HEK293 (cell line): ENCODE measurements around the gene EPDR1.

Experiments
- CTCF ChIA-PET: fragments of 350-600 bp; formaldehyde crosslinking; extraction: SDS; loops from one replicate; lab custom pipeline; 2021; ENCODE audit warnings: antibody characterized with exemption; lab: Yijun Ruan, JAX
- POLR2A ChIA-PET: fragments of 300-600 bp; formaldehyde crosslinking; extraction: SDS; loops from one replicate; lab custom pipeline; 2020; ENCODE audit warnings: antibody characterized with exemption, inconsistent platforms; lab: Yijun Ruan, JAX
- H3K27ac ChIP-seq: fragments of 200-500 bp; sonication (Bioruptor generic); 2 replicates; pipeline ENCODE4 v1.5.1; 2014; ENCODE audit warnings: low read depth, low read length, control low read depth, inconsistent platforms; ENCODE audit errors: extremely low read depth
- H3K36me3 ChIP-seq, 2 experiments: fragments of 200-500 bp in 1 of 2; sonication (Bioruptor generic) in 1 of 2; 1 replicate in 1 of 2; 2 replicates in 1 of 2; pipeline ENCODE4 v1.5.1; 2014 to 2017; ENCODE audit warnings: inconsistent platforms in 2 of 2, low read length in 2 of 2; ENCODE audit not compliant: control insufficient read depth in 2 of 2, insufficient read depth in 1 of 2
- H3K4me1 ChIP-seq: fragments of 200-500 bp; sonication (Bioruptor generic); 2 replicates; pipeline ENCODE4 v1.5.1; 2014; ENCODE audit warnings: mild to moderate bottlenecking, low read length, inconsistent platforms; ENCODE audit not compliant: control insufficient read depth, insufficient read depth
- H3K4me3 ChIP-seq: 2 replicates; pipeline ENCODE4 v1.5.1; 2011; ENCODE audit warnings: low read depth, mild to moderate bottlenecking, control low read depth, low read length, moderate library complexity
- H3K9me3 ChIP-seq: fragments of 200-500 bp; sonication (Bioruptor generic); 2 replicates; pipeline ENCODE4 v1.5.1; 2014; ENCODE audit warnings: low read depth, low read length, inconsistent platforms; ENCODE audit not compliant: control insufficient read depth, insufficient read depth
- HOXD13 ChIP-seq: sonication (generic); formaldehyde crosslinking; IDR thresholded peaks from 2 replicates; pipeline ENCODE4 v1.8.0; 2022; ENCODE audit warnings: missing genetic modification reagents, borderline replicate concordance
- KLF1 ChIP-seq: fragments of 450-650 bp; formaldehyde crosslinking; IDR thresholded peaks from 2 replicates; pipeline ENCODE4 v1.5.1; 2016; ENCODE audit warnings: missing biosample characterization, missing genetic modification characterization
- SCRT1 ChIP-seq: fragments of 450-650 bp; formaldehyde crosslinking; IDR thresholded peaks from 2 replicates; pipeline ENCODE4 v1.5.1; 2016; ENCODE audit warnings: missing biosample characterization, missing genetic modification characterization, borderline replicate concordance
- YY2 ChIP-seq: fragments of 450-650 bp; formaldehyde crosslinking; IDR thresholded peaks from 2 replicates; pipeline ENCODE4 v1.5.1; 2016; ENCODE audit warnings: missing biosample characterization, missing genetic modification characterization
- ZBTB21 ChIP-seq: fragments of 450-650 bp; formaldehyde crosslinking; IDR thresholded peaks from 2 replicates; pipeline ENCODE4 v1.5.1; 2017; ENCODE audit warnings: missing biosample characterization, missing genetic modification characterization
- ZFP69B ChIP-seq: fragments of 450-650 bp; formaldehyde crosslinking; IDR thresholded peaks from 2 replicates; pipeline ENCODE4 v1.5.1; 2016; ENCODE audit warnings: missing biosample characterization, missing genetic modification characterization
- ZNF223 ChIP-seq: fragments of 450-650 bp; formaldehyde crosslinking; IDR thresholded peaks from 2 replicates; pipeline ENCODE4 v1.5.1; 2016; ENCODE audit warnings: missing biosample characterization, missing genetic modification characterization
- ZNF23 ChIP-seq: fragments of 450-650 bp; formaldehyde crosslinking; IDR thresholded peaks from 2 replicates; pipeline ENCODE4 v1.5.1; 2016; ENCODE audit warnings: missing biosample characterization, missing genetic modification characterization, borderline replicate concordance
- ZNF266 ChIP-seq: fragments of 450-650 bp; formaldehyde crosslinking; IDR thresholded peaks from 2 replicates; pipeline ENCODE4 v1.5.1; 2016; ENCODE audit warnings: missing biosample characterization, missing genetic modification characterization, low read depth
- ZNF335 ChIP-seq: fragments of 450-650 bp; formaldehyde crosslinking; conservative IDR thresholded peaks from 2 replicates; pipeline ENCODE4 v1.5.1; 2016; ENCODE audit warnings: missing biosample characterization, missing genetic modification characterization
- ZNF404 ChIP-seq: fragments of 450-650 bp; formaldehyde crosslinking; IDR thresholded peaks from 2 replicates; pipeline ENCODE4 v1.5.1; 2017; ENCODE audit warnings: missing biosample characterization, missing genetic modification characterization
- ZNF416 ChIP-seq: fragments of 450-650 bp; formaldehyde crosslinking; IDR thresholded peaks from 2 replicates; pipeline ENCODE4 v1.5.1; 2016; ENCODE audit warnings: missing biosample characterization, missing genetic modification characterization
- ZNF473 ChIP-seq: fragments of 450-650 bp; formaldehyde crosslinking; IDR thresholded peaks from 2 replicates; pipeline ENCODE4 v1.5.1; 2017; ENCODE audit warnings: missing biosample characterization, missing genetic modification characterization
- ZNF510 ChIP-seq: fragments of 450-650 bp; formaldehyde crosslinking; IDR thresholded peaks from 2 replicates; pipeline ENCODE4 v1.5.1; 2018; ENCODE audit warnings: mild to moderate bottlenecking, missing genetic modification characterization, missing biosample characterization; ENCODE audit not compliant: insufficient replicate concordance
- ZNF514 ChIP-seq: fragments of 450-650 bp; formaldehyde crosslinking; IDR thresholded peaks from 2 replicates; pipeline ENCODE4 v1.5.1; 2016; ENCODE audit warnings: missing biosample characterization, missing genetic modification characterization
- ZNF521 ChIP-seq: fragments of 450-650 bp; formaldehyde crosslinking; IDR thresholded peaks from 2 replicates; pipeline ENCODE4 v1.5.1; 2017; ENCODE audit warnings: missing biosample characterization, mild to moderate bottlenecking, missing genetic modification characterization
- ZNF544 ChIP-seq: fragments of 450-650 bp; formaldehyde crosslinking; IDR thresholded peaks from 2 replicates; pipeline ENCODE4 v1.5.0; 2017; ENCODE audit warnings: missing biosample characterization, missing genetic modification characterization
- ZNF660 ChIP-seq: fragments of 450-650 bp; IDR thresholded peaks from 2 replicates; pipeline ENCODE4 v1.5.1; 2018; ENCODE audit warnings: missing biosample characterization, mild to moderate bottlenecking, missing genetic modification characterization
- ZNF785 ChIP-seq: fragments of 450-650 bp; formaldehyde crosslinking; IDR thresholded peaks from 2 replicates; pipeline ENCODE4 v1.5.1; 2016; ENCODE audit warnings: missing biosample characterization, missing genetic modification characterization
- ZNF830 ChIP-seq: fragments of 450-650 bp; IDR thresholded peaks from 2 replicates; pipeline ENCODE4 v1.5.0; 2018; ENCODE audit warnings: missing biosample characterization, missing genetic modification characterization, low read depth, mild to moderate bottlenecking, moderate library complexity
- TF ChIP-seq, protein P1 (sequence below): fragments of 450-650 bp; formaldehyde crosslinking; IDR thresholded peaks from 2 replicates; pipeline ENCODE4 v1.5.1; 2016; ENCODE audit warnings: missing biosample characterization, missing genetic modification characterization, low read depth
- TF ChIP-seq, protein P2 (sequence below): fragments of 450-650 bp; formaldehyde crosslinking; IDR thresholded peaks from 2 replicates; pipeline ENCODE4 v1.5.1; 2017; ENCODE audit warnings: missing biosample characterization, missing genetic modification characterization
- TF ChIP-seq, protein P3 (sequence below): fragments of 450-650 bp; formaldehyde crosslinking; conservative IDR thresholded peaks from 2 replicates; pipeline ENCODE4 v1.5.1; 2016; ENCODE audit warnings: low read depth, missing biosample characterization, missing genetic modification characterization
- TF ChIP-seq, protein P4 (sequence below): fragments of 450-650 bp; formaldehyde crosslinking; IDR thresholded peaks from 2 replicates; pipeline ENCODE4 v1.5.1; 2016; ENCODE audit warnings: missing biosample characterization, missing genetic modification characterization
- TF ChIP-seq, protein P5 (sequence below): fragments of 450-650 bp; formaldehyde crosslinking; optimal IDR thresholded peaks from 2 replicates; pipeline ENCODE3; 2016; ENCODE audit warnings: missing biosample characterization, mild to moderate bottlenecking, missing genetic modification characterization

The EPDR1 gene

DNA sequence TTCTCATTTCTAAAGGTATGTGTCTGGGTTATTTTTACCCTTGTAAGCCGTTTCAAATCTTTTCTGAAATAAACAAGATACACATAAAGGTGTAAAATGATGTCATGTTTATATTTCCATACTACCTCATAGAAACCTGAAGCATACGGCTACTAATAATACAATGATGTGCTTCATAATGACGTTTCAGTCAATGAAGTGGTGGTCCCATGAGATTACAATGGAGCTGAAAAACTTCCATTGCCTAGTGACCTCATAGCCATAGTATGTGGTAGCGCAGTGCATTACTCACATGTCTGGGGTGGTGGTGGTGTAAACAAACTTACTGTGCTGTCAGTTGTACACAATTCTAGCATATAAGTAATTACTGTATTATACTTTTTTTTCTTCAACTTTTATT, 24.9 kb downstream of the EPDR1 start (continued):
- TF ChIP-seq ZNF223 (tag by site-specific recombination), result no peak
- no peak for TF ChIP-seq ZNF404 (tag by site-specific recombination)
- no peak for TF ChIP-seq ZNF514
- peak; percentile 55; the same call in 1 of the 2 replicates for TF ChIP-seq ZBTB21 (tag by site-specific recombination)
- TF ChIP-seq ZNF521, result no peak
- peak; percentile 51; the same call in 1 of the 2 replicates for TF ChIP-seq ZNF266
- TF ChIP-seq ZNF416 (tag by site-specific recombination), result no peak
- TF ChIP-seq KLF1 (tag by site-specific recombination), result no peak
- TF ChIP-seq, protein P1, sequence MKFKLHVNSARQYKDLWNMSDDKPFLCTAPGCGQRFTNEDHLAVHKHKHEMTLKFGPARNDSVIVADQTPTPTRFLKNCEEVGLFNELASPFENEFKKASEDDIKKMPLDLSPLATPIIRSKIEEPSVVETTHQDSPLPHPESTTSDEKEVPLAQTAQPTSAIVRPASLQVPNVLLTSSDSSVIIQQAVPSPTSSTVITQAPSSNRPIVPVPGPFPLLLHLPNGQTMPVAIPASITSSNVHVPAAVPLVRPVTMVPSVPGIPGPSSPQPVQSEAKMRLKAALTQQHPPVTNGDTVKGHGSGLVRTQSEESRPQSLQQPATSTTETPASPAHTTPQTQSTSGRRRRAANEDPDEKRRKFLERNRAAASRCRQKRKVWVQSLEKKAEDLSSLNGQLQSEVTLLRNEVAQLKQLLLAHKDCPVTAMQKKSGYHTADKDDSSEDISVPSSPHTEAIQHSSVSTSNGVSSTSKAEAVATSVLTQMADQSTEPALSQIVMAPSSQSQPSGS (tag by site-specific recombination), result peak; percentile 71
- TF ChIP-seq ZFP69B (tag by site-specific recombination), result no peak

DNA sequence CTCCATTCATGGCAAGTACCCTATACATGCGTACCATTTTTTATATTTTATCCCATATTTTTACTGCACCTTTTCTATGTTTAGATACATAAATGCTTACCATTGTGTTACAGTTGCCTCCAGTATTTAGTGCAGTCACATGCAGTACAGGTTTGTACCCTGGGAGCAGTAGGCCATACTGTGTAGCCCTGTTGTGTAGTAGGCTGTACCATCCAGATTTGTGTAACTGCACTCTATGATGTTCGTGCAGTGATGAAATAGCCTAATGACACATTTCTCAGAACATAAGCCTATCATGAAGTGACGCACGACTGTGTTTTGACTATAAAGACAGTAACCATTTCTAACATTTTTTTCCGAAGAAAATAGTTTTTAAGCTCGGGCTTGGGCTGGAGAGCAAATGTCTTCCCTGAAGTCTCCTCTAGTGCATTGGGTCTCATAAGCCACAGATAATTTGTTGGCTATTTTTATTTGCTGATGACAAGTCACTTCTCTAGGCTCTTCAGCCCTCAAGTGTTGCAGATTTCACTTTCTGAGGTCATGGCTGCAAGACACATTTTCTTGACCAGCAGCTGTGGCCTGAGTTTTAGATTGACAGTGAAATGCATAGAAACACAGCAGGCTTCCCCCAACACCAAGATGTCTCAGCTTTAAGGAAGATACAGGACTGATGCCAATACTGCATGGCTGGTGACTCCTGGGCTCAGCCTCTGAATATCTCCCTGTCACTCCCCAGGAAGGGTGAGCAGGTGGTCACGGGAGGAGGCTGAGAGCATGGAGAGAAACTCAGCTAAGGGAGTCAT, 26.9 kb downstream of the EPDR1 start:
- Histone ChIP-seq H3K27ac (no peak overlapping the region), H3K9me3 (no peaks in the 10 kb centered on the region), H3K36me3 (no peaks in the 10 kb centered on the region), H3K4me1 (no peaks in the 10 kb centered on the region; the same call in 1 of the 2 replicates), H3K4me3 (no peak overlapping the region)
- ChIA-PET CTCF (no interaction called here), POLR2A (interaction anchor here (0.7 kb wide), 1 partner anchor 8 kb away, joined by 4 read pairs; no protein-coding TSS in a partner anchor)
- no peak for TF ChIP-seq ZNF785 (tag by site-specific recombination)
- no peak for TF ChIP-seq ZFP69B (tag by site-specific recombination)
- no peak for TF ChIP-seq ZNF544 (tag by site-specific recombination)
- TF ChIP-seq ZNF23, result no peak
- TF ChIP-seq HOXD13 (CRISPR knock-in tag), result no peak
- TF ChIP-seq, protein P2, sequence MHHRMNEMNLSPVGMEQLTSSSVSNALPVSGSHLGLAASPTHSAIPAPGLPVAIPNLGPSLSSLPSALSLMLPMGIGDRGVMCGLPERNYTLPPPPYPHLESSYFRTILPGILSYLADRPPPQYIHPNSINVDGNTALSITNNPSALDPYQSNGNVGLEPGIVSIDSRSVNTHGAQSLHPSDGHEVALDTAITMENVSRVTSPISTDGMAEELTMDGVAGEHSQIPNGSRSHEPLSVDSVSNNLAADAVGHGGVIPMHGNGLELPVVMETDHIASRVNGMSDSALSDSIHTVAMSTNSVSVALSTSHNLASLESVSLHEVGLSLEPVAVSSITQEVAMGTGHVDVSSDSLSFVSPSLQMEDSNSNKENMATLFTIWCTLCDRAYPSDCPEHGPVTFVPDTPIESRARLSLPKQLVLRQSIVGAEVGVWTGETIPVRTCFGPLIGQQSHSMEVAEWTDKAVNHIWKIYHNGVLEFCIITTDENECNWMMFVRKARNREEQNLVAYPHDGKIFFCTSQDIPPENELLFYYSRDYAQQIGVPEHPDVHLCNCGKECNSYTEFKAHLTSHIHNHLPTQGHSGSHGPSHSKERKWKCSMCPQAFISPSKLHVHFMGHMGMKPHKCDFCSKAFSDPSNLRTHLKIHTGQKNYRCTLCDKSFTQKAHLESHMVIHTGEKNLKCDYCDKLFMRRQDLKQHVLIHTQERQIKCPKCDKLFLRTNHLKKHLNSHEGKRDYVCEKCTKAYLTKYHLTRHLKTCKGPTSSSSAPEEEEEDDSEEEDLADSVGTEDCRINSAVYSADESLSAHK, result no peak
- TF ChIP-seq YY2 (tag by site-specific recombination), result no peak
- TF ChIP-seq ZNF473 (tag by site-specific recombination), result no peak
- no peak for TF ChIP-seq ZNF660
- TF ChIP-seq ZNF335 (tag by site-specific recombination), result no peak
- no peak for TF ChIP-seq SCRT1 (tag by site-specific recombination)
- no peak for TF ChIP-seq ZNF404 (tag by site-specific recombination)
- TF ChIP-seq, protein P3, sequence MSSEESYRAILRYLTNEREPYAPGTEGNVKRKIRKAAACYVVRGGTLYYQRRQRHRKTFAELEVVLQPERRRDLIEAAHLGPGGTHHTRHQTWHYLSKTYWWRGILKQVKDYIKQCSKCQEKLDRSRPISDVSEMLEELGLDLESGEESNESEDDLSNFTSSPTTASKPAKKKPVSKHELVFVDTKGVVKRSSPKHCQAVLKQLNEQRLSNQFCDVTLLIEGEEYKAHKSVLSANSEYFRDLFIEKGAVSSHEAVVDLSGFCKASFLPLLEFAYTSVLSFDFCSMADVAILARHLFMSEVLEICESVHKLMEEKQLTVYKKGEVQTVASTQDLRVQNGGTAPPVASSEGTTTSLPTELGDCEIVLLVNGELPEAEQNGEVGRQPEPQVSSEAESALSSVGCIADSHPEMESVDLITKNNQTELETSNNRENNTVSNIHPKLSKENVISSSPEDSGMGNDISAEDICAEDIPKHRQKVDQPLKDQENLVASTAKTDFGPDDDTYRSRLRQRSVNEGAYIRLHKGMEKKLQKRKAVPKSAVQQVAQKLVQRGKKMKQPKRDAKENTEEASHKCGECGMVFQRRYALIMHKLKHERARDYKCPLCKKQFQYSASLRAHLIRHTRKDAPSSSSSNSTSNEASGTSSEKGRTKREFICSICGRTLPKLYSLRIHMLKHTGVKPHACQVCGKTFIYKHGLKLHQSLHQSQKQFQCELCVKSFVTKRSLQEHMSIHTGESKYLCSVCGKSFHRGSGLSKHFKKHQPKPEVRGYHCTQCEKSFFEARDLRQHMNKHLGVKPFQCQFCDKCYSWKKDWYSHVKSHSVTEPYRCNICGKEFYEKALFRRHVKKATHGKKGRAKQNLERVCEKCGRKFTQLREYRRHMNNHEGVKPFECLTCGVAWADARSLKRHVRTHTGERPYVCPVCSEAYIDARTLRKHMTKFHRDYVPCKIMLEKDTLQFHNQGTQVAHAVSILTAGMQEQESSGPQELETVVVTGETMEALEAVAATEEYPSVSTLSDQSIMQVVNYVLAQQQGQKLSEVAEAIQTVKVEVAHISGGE (tag by site-specific recombination), result no peak
- no peak for TF ChIP-seq ZNF510
- no peak for TF ChIP-seq ZNF830 (tag by site-specific recombination)
- TF ChIP-seq, protein P4, sequence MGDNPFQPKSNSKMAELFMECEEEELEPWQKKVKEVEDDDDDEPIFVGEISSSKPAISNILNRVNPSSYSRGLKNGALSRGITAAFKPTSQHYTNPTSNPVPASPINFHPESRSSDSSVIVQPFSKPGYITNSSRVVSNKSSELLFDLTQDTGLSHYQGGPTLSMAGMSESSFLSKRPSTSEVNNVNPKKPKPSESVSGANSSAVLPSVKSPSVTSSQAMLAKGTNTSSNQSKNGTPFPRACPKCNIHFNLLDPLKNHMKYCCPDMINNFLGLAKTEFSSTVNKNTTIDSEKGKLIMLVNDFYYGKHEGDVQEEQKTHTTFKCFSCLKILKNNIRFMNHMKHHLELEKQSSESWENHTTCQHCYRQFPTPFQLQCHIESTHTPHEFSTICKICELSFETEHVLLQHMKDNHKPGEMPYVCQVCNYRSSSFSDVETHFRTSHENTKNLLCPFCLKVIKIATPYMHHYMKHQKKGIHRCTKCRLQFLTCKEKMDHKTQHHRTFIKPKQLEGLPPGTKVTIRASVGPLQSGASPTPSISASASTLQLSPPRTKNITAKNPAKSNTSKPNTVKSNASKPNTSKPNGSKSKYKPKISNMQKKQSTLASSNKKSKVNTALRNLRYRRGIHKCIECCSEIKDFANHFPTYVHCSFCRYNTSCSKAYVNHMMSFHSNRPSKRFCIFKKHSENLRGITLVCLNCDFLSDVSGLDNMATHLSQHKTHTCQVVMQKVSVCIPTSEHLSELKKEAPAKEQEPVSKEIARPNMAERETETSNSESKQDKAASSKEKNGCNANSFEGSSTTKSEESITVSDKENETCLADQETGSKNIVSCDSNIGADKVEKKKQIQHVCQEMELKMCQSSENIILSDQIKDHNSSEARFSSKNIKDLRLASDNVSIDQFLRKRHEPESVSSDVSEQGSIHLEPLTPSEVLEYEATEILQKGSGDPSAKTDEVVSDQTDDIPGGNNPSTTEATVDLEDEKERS (tag by site-specific recombination), result no peak
- TF ChIP-seq, protein P5, sequence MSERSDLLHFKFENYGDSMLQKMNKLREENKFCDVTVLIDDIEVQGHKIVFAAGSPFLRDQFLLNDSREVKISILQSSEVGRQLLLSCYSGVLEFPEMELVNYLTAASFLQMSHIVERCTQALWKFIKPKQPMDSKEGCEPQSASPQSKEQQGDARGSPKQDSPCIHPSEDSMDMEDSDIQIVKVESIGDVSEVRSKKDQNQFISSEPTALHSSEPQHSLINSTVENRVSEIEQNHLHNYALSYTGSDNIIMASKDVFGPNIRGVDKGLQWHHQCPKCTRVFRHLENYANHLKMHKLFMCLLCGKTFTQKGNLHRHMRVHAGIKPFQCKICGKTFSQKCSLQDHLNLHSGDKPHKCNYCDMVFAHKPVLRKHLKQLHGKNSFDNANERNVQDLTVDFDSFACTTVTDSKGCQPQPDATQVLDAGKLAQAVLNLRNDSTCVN, result no peak
